Stomach (tissue), 9 donors: ENCODE data around the gene NRP1. TPM values are rescaled to one million over a fixed set of nuclear protein-coding genes. Genes with fewer than 3 reads are reported as not detected.

Experiments
- DNase-seq, 2 donors: peaks; one replicate each; pipeline versions ENCODE4 v3.0.0 to v3.0.0-alpha.2; 2013 to 2019
- H3K27ac ChIP-seq, 5 donors: fragments of 200-600 bp in 4 of 5; sonication (generic) in 4 of 5; one replicate each; pipeline ENCODE4 v1.5.1; 2013 to 2019; ENCODE audit warnings: mild to moderate bottlenecking in 1 of 5, moderate library complexity in 1 of 5
- H3K27me3 ChIP-seq, 3 donors: fragments of 200-600 bp; sonication (generic); one replicate each; pipeline ENCODE4 v1.5.1; 2017 to 2019; ENCODE audit warnings: mixed run types in 1 of 3
- H3K36me3 ChIP-seq, 4 donors: fragments of 200-600 bp; sonication (generic); 1 replicate in 3 of 4; 2 replicates in 1 of 4; pipeline ENCODE4 v1.5.1; 2016 to 2019
- H3K4me1 ChIP-seq, 4 donors: fragments of 200-600 bp; sonication (generic); one replicate each; pipeline ENCODE4 v1.5.1; 2016 to 2019
- H3K4me3 ChIP-seq, 4 donors: fragments of 200-600 bp; sonication (generic) in 3 of 4; one replicate each; pipeline ENCODE4 v1.5.1; 2016 to 2019; ENCODE audit warnings: mild to moderate bottlenecking in 1 of 4
- H3K9me3 ChIP-seq, 4 donors: fragments of 200-600 bp; sonication (generic); one replicate each; pipeline ENCODE4 v1.5.1; 2016 to 2019
- EP300 ChIP-seq: sonication (generic); formaldehyde crosslinking; IDR thresholded peaks from one replicate; pipeline ENCODE4 v1.6.1; 2017; ENCODE audit warnings: antibody characterized with exemption
- POLR2A ChIP-seq, 4 donors: fragments of 450-650 bp; IDR thresholded peaks; one replicate each; pipeline ENCODE4 v1.6.1; 2016; ENCODE audit warnings: antibody characterized with exemption in 4 of 4, control low read depth in 2 of 4, mild to moderate bottlenecking in 1 of 4, moderate library complexity in 1 of 4
- POLR2AphosphoS5 ChIP-seq, 3 donors: sonication (generic); formaldehyde crosslinking; IDR thresholded peaks; one replicate each; pipeline ENCODE4 v1.6.1; 2016; ENCODE audit warnings: antibody characterized with exemption in 3 of 3
- WGBS, 5 donors: extraction: QIAGEN DNeasy Blood & Tissue Kit in 3 of 5; methylation state at CpG; one replicate each; pipeline versions ENCODE4 v1.1.5 to v1.1.7; 2013 to 2018; 5-methylcytosine and 5-hydroxymethylcytosine counted together
- intact Hi-C: fragments of 100-400 bp; cut with DNase I; formaldehyde crosslinking; loops from one replicate; pipeline ENCODE4 v1.15.1; 2023; ENCODE audit warnings: low total_unique reads
- polyA plus RNA-seq, 3 donors: library from polyadenylated mRNA; stranded (reverse); fragments of 200-250 nt; gene quantifications; one replicate each; pipeline ENCODE4 v1.2.3, GENCODE V29; 2013
- total RNA-seq, 5 donors: library from RNA; depleted of rRNA; stranded (reverse); fragments of >200 nt; gene quantifications; one replicate each; pipeline versions ENCODE4 v1.1.0 to v1.2.3, GENCODE V29; 2014 to 2016
- TF ChIP-seq, protein P1 (sequence below), 7 experiments: fragments of 450-650 bp in 4 of 7; fragments of 200-600 bp in 3 of 7; sonication (generic) in 3 of 7; IDR thresholded peaks; one replicate each; pipeline ENCODE4 v1.5.1; 2016 to 2019; ENCODE audit warnings: antibody characterized with exemption in 7 of 7, control low read depth in 2 of 7, mild to moderate bottlenecking in 1 of 7
- donor health status: healthy with polysubstance abuse.
- donor health status: Bipolar disorder and iron deficiency.
- donor health status: healthy.

The NRP1 gene
- total and polyA plus RNA-seq, 8 donors = 4.6 to 94.7 (median 13.0) TPM

GRCh38 chr10:33152750-33153149, 181.7 kb downstream of the NRP1 start:
- Histone ChIP-seq H3K27me3 (no peaks in the 10 kb centered on the region), H3K4me1 (peaks cover 7 to 22% (median 10%) of the 10 kb centered on the region in 4 donors), H3K4me3 (no peak overlapping the region), H3K36me3 (no peaks in the 10 kb centered on the region), H3K27ac (no peak overlapping the region), H3K9me3 (no peaks in the 10 kb centered on the region)
- intact Hi-C loops = no loop called here
- TF ChIP-seq POLR2AphosphoS5 (IDR thresholded peaks at IDR 0.05) (no peak), EP300 (no peak), POLR2A (IDR thresholded peaks at IDR 0.05) (no peak)
- TF ChIP-seq, protein P1, sequence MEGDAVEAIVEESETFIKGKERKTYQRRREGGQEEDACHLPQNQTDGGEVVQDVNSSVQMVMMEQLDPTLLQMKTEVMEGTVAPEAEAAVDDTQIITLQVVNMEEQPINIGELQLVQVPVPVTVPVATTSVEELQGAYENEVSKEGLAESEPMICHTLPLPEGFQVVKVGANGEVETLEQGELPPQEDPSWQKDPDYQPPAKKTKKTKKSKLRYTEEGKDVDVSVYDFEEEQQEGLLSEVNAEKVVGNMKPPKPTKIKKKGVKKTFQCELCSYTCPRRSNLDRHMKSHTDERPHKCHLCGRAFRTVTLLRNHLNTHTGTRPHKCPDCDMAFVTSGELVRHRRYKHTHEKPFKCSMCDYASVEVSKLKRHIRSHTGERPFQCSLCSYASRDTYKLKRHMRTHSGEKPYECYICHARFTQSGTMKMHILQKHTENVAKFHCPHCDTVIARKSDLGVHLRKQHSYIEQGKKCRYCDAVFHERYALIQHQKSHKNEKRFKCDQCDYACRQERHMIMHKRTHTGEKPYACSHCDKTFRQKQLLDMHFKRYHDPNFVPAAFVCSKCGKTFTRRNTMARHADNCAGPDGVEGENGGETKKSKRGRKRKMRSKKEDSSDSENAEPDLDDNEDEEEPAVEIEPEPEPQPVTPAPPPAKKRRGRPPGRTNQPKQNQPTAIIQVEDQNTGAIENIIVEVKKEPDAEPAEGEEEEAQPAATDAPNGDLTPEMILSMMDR (IDR thresholded peaks at IDR 0.05) = no peak
- DNase-seq = no peak
- 90 to 98% (median 96%) methylated on average over 4 of the region's 4 CpGs for WGBS, 5 donors

- Histone ChIP-seq H3K27me3 (no peaks in the 10 kb centered on the region), H3K27ac (no peak overlapping the region), H3K9me3 (no peaks in the 10 kb centered on the region), H3K36me3 (no peaks in the 10 kb centered on the region), H3K4me3 (no peak overlapping the region), H3K4me1 (peaks cover 7 to 21% (median 10%) of the 10 kb centered on the region in 4 donors)
- DNase-seq = peak in 1 of 2 donors; percentile 33
- WGBS, 5 donors = 51 to 70% (median 56%) methylated on average over 7 of the region's 7 CpGs
- intact Hi-C loops = no loop called here
- TF ChIP-seq, protein P1 (IDR thresholded peaks at IDR 0.05) = no peak
- no peak for TF ChIP-seq POLR2A (IDR thresholded peaks at IDR 0.05)
- TF ChIP-seq EP300 = no peak
- TF ChIP-seq POLR2AphosphoS5 (IDR thresholded peaks at IDR 0.05) = no peak
These were observed 182.3 kb downstream of the NRP1 start for GRCh38 chr10:33152146-33152545.

DNA sequence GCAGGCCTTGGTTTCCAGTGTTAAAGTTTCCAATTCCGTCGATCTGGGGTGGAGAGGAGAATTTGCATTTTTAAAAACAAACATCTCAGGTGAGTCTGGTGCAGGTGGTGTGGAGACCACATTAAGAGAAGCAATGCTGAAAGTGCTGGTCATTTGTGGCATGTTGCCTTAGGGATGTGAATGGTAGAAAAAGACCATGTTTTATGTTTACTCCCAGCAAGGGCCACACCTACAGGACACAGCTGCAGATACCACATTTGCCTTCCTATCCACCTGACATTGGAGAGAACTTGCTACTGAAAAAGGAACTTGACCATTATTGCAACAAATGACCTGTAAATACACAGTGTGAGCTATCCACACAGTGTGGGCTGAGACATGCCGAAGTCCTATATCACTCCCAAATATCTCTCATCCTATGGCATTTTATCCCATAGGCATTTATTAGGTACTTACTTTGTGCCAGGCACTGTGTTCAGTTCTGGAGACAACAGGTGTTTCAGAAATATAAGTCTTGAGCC, 183.1 kb downstream of the NRP1 start:
- DNase-seq = no peak
- WGBS, 5 donors = 91 to 96% (median 93%) methylated on average over 3 of the region's 3 CpGs
- no peaks in the 10 kb centered on the region for H3K36me3 ChIP-seq
- H3K4me3 ChIP-seq = no peak overlapping the region
- H3K27ac ChIP-seq = no peak overlapping the region
- H3K9me3 ChIP-seq = no peaks in the 10 kb centered on the region
- intact Hi-C loops = no loop called here
- no peaks in the 10 kb centered on the region for H3K27me3 ChIP-seq
- no peak for TF ChIP-seq POLR2AphosphoS5 (IDR thresholded peaks at IDR 0.05)
- TF ChIP-seq, protein P1 (IDR thresholded peaks at IDR 0.05) = no peak
- no peak for TF ChIP-seq POLR2A (IDR thresholded peaks at IDR 0.05)
- no peak for TF ChIP-seq EP300
- peaks cover 7 to 14% (median 10%) of the 10 kb centered on the region in 4 donors for H3K4me1 ChIP-seq

GRCh38 chr10:33150889-33151288, 183.6 kb downstream of the NRP1 start:
- Histone ChIP-seq H3K36me3 (no peaks in the 10 kb centered on the region), H3K27me3 (no peaks in the 10 kb centered on the region), H3K4me3 (no peak overlapping the region), H3K27ac (no peak overlapping the region), H3K9me3 (no peaks in the 10 kb centered on the region), H3K4me1 (peaks cover 5 to 8% (median 7%) of the 10 kb centered on the region in 4 donors)
- no peak for TF ChIP-seq POLR2AphosphoS5 (IDR thresholded peaks at IDR 0.05)
- TF ChIP-seq, protein P1 (IDR thresholded peaks at IDR 0.05) = no peak
- TF ChIP-seq EP300 = no peak
- no peak for TF ChIP-seq POLR2A (IDR thresholded peaks at IDR 0.05)
- intact Hi-C loops = no loop called here
- DNase-seq = no peak
- 76 to 95% (median 86%) methylated on average over 1 of the region's 1 CpG for WGBS, 5 donors
